Hepatic stellate cell (primary cell): ENCODE results near the gene OSBPL6.

Experiments used
- DNase-seq: peaks from one replicate; pipeline ENCODE4 v3.0.0; 2011; ENCODE audit warnings: low spot score

The OSBPL6 gene

DNA sequence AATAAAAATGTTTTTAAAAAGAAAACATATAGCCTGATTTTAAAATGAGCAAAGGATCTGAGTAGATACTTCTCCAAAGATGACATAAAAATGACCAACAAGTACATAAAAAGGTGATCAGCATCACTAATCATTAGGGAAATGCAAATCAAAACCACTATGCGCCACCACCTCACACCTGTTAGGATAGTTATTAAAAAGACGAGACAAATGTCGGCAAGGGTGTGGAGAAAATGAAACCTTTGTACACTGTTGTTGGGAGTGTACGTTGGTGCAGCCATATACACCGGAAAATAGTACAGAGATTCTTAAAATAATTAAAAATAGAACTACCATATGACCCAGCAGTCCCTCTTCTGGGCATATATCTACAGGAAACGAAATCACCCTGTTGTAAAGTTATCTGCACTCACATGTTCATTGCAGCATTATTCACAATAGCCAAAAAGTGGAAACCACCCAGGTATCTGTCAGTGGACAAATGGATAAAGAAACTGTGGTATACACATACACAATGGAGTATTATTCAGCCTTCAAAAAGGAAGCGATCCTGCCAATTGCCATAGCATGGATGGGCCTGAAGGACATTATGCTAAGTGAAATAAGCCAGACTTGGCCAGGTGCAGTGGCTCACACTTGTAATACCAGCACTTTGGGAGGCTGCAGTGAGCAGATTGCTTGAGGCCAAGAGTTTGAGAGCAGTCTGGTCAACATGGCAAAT, 165.0 kb downstream of the OSBPL6 start:
- no peak for DNase-seq

DNA sequence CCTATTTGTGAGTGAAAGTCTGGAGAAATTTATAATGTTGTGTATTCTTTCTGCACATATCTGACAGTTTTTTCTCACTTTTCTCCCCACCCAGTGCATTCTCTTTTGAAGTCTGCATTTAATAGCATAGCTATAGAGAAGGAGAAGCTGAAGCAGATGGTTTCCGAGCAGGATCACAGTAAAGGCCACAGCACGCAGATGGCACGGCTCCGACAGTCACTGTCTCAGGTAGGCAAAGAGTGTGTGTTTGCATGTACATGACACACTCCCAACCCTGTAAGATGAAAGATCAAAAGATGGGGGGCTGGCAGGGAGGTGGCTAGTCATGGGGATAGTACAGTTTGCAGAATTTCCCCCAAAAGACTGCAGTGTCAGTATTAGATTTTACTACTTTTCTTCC, 167.3 kb downstream of the OSBPL6 start:
- DNase-seq: no peak

DNA sequence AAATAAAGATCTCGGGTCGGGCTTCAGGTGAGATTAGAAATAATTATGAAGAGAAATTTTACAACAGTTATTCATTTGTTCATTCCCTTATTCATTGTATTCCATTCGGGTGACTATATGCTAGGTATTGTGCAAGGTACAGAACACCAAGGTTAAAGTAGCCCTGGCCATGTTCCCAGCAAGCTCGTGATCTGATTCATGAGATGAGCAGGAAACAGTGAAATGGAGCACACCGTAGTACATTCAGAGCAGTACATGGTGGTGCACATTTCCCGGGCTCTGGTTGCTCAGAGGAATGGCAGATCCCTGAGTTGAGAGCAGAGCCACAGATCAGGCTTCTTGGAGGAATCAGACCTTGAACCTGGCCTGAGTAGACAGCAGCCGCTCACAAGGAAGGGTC, 168.9 kb downstream of the OSBPL6 start:
- no peak for DNase-seq

DNA sequence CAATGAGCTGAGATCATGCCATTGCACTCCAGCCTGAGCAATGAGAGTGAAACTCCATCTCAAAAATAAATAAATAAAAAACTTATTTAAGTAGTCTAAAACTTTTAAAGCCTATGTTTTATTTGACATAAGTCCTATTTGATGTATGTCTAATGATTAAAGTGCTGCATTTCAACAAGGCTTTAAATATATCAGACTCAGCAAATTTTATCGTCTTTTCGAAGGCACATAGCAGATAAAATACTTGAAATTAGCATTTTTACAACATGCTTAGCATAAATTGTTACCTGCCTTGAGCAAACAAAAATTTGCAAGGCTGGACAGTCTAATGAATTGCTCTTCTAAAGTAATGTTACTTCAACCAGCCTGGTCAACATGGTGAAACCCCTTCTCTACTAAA, 170.8 kb downstream of the OSBPL6 start:
- DNase-seq: no peak

DNA sequence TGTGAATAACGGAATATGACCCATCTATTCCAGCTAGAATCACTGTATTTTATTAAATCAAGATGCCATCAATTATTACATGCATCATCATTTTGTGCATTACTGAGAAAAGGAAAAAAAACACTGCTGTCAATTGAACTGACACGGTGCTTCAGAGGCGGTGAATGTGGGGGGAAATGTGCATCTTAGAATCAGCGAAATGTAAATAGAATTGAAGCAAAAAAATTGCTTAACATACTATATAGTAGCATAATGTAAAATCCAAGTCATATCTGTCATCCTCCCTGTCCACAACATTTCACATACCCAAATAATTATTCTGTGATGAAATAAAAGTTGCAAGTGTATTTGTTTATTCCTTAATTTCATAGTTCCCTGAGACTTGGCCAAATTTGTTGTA, 172.1 kb downstream of the OSBPL6 start:
- DNase-seq: no peak

- no peak for DNase-seq
Measured at GRCh38 chr2:178367344-178367743, 173.0 kb downstream of the OSBPL6 start.

DNA sequence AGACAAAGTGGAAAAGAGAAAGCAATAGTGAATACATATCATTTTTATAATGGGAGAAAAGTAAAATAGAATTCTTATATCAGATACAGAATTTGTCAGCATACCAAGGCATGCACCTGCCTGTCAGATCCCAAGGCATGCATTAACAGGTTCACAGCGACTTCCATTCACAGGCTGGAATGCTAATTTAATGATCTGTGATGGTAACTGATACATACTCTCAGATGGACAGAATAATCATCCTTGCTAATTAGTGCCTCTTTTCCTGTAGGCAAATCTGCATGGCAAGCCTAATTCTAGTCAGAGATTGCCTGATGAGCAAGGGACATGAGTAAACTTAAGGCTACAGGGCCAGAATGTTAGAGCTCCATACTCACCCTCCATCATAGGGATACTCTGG, 180.6 kb downstream of the OSBPL6 start:
- no peak for DNase-seq

DNA sequence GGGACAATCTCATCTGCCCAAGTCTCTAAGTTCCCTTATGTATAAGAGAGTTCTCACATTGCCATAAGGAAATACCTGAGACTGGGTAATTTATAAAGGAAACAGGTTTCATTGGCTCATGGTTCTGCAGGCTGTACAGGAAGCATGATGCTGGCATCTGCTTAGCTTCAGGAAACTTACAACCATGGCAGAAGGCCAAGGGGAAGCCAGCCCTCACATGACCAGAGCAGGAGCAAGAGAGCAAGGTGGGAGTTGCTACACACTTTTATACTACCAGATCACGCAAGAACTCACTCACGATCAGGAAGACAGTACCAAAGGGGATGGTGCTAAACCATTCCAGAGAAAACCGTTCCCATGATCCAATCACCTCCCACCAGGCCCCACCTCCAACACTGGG, 182.7 kb downstream of the OSBPL6 start:
- DNase-seq: no peak

DNA sequence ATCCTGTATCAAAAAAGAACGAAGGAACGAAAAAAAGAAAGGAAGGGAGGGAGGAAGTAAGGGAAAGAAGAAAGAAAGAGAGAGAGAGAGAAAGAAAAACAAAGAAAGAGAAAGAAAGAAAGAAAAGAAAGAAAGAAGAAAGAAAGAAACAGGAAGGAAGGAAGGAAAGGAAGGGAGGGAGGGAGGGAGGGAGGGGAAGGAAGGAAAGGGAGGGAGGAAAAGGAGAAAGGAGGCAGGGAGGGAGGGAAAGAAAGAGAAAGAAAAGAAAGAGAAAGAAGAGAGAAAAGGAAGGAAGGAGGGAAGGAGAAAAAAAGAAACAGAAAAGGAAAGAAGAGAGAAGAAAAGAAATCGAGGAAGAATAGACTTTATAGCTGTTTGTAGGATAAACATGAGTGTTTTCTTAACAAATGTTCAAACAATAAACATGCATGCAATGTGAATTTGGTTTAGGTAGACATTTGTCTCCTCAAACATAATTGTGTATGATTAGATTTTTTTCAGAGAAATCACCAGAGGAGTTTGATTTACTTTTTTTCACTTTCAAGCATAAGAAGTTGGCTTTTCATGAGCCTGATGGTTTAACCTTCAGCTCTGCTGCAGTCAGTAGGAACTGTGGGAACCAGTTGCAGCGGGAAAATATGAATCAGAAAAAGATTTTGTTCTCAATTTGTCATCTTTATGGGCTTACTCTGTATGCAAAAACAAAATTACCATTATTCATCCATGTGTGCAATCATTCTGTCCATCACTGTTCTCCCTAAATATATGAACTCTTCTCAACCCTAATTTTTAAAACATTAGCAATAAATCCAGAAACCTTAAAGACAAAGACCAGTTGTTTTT, 185.1 kb downstream of the OSBPL6 start:
- DNase-seq: no peak

- DNase-seq: no peak
Measured at GRCh38 chr2:178380763-178381162, 186.5 kb downstream of the OSBPL6 start.

DNA sequence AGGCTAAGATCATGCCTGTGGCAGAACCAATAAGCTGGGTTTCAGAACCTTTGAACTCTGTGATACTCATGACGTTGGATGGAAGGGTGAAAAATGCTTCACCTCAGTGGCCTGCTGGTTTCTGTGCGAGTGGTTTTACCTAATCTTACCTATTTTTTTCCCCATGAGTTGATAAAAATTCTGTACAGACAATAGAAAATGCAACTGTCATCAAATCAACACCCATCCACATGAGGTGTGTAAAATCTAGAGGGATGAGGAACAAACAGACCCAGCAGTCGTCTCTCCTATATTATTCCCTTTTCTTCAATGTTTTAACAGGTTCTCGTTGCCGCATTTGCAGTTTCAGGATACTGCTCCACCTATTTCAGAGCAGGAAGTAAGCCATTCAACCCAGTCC, 189.4 kb downstream of the OSBPL6 start:
- DNase-seq: no peak

DNA sequence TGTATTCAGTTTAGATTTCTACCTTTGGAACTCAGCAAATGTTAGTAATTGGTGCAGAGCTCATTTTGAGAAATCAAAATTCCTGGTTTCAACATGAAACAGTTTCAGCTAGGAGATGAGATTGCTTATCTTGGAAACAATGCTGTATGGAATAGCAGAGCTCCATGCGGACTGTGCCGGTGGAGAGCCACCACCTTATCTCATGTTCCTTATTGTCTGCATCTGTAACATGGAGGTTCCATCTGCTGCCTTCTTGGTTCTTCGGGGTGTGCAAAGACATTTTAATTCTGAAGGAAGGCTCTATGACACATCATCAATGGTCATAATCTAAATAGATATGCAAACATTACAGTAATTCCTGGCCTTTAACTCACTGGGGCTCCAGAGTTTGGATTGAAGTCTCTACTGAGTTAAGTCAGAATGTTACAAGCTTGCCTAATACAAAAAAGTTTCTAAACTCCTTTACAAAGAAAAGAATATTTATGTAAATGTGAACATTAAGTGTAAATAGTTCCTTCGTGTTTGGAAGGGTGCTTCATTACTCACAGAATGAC, 191.4 kb downstream of the OSBPL6 start:
- DNase-seq: no peak

DNA sequence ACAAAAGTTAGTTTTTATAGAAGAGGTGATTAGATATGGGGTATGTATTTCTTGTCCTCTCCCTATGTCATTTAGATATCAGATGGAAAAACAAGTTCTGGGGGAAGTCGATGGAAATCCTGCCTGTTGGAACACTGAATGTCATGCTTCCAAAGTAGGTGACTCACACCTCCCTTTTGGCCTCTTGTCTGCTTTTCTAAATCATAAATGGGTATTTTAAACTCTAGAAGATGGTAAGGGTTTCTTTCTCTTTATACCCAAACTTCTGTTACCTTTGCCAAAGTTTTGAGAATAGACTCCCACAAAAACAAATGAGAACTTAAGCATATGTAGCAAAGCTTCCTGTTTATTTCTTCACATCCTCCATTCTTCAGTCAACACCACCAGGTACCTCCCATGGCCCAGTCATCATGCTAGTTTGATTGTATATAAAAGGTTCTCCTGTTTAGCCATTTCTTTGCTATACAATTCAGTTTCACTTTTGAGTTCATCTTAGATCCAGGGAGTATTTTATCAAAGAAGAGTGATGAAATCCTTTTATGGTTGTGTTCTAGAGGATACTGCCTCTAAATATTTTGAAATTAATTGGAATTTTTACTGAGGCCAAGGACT, 192.8 kb downstream of the OSBPL6 start:
- no peak for DNase-seq

DNA sequence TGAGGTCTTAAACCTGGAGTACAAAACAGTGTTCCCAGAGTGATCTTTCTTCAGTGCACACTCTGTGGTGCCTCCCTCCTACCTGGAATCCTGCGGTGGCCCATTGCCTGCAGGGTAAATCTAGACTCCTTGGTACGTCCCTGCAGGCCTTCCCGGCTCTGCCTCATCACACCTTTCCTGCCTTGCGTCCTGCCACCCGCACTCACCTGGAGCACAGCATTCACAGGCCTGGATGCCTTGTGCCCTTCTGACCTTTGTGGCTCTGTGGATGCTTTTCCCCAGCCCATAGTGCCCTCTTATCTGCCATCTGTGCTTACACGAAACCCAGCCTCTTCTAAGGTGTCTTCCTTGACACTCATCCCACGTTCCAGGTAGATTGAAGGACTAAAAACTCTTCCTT, 194.0 kb downstream of the OSBPL6 start:
- DNase-seq: no peak

DNA sequence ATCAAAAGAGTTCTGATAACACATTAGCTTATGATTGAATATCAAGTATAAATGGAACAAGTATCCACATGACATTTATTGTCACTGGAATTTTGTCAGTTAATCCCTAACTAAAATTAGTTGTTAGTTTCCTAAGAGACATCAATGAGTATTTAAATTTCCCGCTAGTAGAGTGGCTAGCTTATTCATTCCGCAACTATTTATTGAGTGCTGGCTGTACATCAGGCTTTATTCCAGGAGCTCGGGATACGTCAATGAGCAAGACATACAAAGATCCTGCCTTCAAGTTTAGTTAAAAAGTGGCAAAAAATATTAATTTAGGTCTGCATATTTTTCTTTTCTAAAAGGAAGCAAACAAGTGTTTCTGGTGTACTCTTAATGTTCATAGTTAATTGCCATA, 197.4 kb downstream of the OSBPL6 start:
- no peak for DNase-seq

DNA sequence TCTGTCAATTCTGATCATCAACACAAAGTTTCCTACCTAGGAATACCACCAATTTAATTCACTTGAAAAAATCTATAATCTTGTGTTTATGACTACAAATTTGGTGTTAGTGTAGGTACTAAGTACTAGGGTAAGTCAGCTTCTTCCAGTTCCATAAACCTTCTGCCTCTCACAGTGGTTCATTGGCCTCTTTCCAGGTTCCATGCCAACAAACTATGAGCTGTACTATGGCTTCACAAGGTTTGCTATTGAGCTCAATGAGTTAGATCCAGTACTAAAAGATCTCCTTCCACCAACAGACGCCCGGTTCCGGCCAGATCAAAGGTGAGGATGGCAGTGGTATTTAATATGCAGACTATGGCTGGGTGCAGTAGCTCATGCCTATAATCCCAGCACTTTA, 197.9 kb downstream of the OSBPL6 start:
- DNase-seq: no peak

GRCh38 chr2:178394859-178395258, 200.5 kb downstream of the OSBPL6 start:
- no peak for DNase-seq

GRCh38 chr2:178395295-178395694, 201.0 kb downstream of the OSBPL6 start:
- DNase-seq: no peak

DNA sequence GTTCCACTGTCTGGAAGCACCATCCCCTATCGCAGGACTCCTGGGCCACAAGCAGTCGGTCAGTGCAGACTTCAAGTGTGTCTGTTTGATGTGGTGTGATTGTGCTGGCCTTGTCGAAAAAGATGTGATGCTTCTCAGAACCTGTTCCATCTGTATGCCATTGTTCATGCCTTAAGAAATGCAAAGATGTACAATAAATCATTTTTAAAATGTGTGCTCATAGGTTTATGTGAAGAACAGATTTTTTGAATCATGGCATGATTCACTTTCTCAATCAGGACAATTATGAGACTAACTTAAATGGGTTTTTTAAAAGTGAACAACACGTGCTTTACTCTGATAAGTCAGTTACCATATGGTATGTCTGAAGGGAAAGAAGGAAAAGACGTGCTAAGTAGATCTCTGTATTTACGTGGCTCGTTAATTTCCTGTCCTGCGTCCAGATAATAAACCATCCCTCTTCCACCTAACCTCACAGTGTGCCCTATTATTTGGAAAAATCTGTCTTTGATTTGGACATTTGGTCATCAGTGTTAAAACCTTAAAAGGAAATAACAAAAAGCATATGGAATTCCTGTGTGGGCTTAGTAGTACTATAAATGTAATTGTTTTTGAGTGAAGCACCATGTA, 201.7 kb downstream of the OSBPL6 start:
- no peak for DNase-seq

DNA sequence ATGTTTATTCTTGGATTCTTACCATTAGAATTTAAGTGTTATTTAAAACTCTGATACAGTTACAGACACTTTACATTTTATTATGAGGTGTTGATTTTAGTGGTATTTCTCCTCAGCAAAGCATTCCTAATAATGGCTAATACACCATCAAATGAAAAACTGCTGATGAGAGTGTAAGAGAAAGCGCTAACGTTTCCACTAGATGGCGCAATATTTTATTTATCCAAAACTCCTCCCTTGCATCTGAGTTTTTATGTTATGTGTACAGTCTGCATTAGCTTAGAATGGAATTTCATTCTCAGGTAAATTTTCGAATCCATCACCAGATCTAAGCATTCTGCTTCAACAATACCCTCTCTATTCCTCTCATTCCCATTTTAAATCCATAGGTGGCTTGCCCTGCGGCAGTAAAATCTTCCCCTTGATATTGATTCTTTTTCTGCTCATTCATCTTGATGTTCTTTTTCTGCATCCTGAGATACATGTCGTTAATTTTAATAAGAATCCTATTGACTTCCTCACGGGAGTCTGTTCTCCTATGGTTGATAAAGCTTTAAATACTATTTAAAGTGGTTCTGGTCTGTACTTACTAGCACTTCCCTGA, 202.8 kb downstream of the OSBPL6 start:
- DNase-seq: peak; percentile 16

GRCh38 chr2:178401994-178402437, 207.7 kb downstream of the OSBPL6 start:
- DNase-seq: no peak
